ENCODE data around the gene BBOX1.
A peak's percentile ranks its signal among the peaks of the same experiment; 100 is the strongest.
"Not testable (repeated sequence)": the region's sequence is repeated elsewhere in the genome, so short reads cannot be mapped to it uniquely, and the experiment has no call there.

BBOX1 gene

GRCh38 chr11:27112946-27113345 is 72.3 kb downstream of the BBOX1 start:
- in situ Hi-C loops (cut with MboI; ENCODE audit: low pct_unique_long_range_greater_than_20kb, low sequenced_read_pairs) = no loop called here

GRCh38 chr11:27115051-27115650 is 74.5 kb downstream of the BBOX1 start:
- in situ Hi-C loops (cut with MboI; ENCODE audit: low pct_unique_long_range_greater_than_20kb, low sequenced_read_pairs) = no loop called here
- no peak for DNase-seq

More at GRCh38 chr11:27112946-27113345, 72.3 kb downstream of the BBOX1 start:
- DNase-seq = no peak

DNA sequence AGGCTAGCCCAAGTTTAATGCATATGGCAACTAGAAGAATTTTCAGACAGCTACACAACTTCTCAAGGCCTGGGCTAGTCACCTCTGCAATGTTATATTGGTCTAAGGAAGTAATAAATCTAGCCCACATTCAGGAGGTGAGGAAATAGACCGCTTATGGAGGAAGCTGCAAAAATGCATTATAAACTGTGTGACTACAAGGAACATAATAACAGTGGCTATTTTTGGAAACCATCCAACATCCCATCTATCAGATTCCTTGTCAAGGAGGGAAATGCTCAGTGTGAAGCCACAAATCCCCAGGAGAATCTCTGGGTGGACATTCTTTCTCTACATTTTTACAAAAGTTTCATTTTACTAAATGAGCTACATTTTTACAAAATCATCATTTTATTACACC is 76.1 kb downstream of the BBOX1 start:
- no peak for DNase-seq
- in situ Hi-C loops (cut with MboI; ENCODE audit: low pct_unique_long_range_greater_than_20kb, low sequenced_read_pairs) = no loop called here

DNA sequence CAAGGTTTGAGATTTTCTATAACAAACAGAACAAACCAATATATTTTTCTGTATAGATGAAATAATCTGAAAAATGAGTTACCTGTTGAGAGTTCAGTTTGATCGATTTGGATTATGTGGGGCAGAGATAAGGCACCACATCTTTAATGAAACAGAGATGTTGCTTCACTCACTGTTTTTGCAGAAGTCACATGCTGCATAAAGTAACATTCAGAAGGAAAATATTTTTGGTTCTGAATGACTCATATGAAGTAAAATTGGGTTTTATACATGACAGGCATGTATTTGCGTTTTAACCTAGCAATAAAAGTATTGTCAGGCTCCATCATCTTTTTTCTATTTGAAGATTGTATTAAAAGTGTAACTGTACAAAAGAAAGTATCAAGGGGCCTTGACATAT is 77.8 kb downstream of the BBOX1 start:
- DNase-seq = no peak

DNA sequence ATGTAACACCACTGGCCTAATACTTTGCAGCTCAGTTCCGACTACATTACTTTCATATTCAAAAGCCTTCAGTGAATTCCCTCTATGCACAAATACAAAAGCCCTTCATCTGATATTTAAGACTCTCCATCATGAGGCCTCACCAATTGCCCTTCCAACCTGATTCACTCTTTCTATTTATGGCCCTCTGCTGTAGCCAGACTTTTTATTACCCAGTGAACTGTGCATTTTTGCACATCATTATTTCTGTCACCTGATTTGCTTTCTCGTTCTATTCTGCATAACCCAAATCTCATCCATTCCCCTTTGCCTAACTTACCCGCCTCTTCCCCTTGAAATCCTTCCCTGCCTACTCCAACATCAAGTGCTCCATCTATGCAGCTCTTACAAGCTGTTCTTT is 78.3 kb downstream of the BBOX1 start:
- DNase-seq = no peak
- in situ Hi-C loops (cut with MboI; ENCODE audit: low pct_unique_long_range_greater_than_20kb, low sequenced_read_pairs) = no loop called here

More for the DNA sequence above, 77.8 kb downstream of the BBOX1 start:
- in situ Hi-C loops (cut with MboI; ENCODE audit: low pct_unique_long_range_greater_than_20kb, low sequenced_read_pairs) = no loop called here

DNA sequence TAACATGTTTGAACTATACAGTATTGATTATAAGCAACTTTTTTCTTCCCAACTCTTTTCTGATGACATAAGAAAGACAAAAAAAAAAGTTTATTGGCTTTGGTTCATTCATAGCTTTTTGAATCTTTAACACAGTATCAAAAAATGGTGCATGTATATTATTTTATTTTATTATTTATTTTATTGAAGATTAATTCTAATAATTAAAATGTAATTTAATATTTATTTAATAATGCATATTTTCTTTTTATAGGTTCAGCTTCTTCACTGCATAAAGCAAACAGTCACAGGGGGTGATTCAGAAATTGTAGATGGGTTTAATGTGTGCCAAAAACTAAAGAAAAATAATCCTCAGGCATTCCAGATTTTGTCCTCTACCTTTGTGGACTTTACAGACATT is 78.8 kb downstream of the BBOX1 start:
- in situ Hi-C loops (cut with MboI; ENCODE audit: low pct_unique_long_range_greater_than_20kb, low sequenced_read_pairs) = no loop called here
- DNase-seq = no peak

- in situ Hi-C loops (cut with MboI; ENCODE audit: low pct_unique_long_range_greater_than_20kb, low sequenced_read_pairs) = no loop called here
Measured at GRCh38 chr11:27120211-27120610, 79.6 kb downstream of the BBOX1 start.

DNA sequence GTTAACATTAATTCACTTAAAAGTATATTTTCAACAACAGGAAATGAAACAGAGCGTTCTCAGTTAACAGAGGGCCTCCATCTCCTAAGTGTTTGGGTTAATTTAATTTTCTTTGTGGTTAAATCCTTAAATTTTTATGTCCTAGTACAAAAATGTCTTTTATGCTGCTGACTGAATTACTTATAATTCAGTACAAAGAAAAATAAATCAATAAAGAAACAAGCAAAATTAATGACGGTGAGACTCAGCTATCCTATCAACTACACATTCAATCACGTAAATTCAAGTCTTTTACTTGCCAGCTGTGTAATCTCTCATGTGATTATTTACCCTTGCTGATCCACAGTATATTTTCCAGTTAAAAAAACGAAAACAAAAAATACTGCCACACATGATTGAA is 81.4 kb downstream of the BBOX1 start:
- in situ Hi-C loops (cut with MboI; ENCODE audit: low pct_unique_long_range_greater_than_20kb, low sequenced_read_pairs) = no loop called here
- no peak for DNase-seq

More at GRCh38 chr11:27120211-27120610, 79.6 kb downstream of the BBOX1 start:
- no peak for DNase-seq

DNA sequence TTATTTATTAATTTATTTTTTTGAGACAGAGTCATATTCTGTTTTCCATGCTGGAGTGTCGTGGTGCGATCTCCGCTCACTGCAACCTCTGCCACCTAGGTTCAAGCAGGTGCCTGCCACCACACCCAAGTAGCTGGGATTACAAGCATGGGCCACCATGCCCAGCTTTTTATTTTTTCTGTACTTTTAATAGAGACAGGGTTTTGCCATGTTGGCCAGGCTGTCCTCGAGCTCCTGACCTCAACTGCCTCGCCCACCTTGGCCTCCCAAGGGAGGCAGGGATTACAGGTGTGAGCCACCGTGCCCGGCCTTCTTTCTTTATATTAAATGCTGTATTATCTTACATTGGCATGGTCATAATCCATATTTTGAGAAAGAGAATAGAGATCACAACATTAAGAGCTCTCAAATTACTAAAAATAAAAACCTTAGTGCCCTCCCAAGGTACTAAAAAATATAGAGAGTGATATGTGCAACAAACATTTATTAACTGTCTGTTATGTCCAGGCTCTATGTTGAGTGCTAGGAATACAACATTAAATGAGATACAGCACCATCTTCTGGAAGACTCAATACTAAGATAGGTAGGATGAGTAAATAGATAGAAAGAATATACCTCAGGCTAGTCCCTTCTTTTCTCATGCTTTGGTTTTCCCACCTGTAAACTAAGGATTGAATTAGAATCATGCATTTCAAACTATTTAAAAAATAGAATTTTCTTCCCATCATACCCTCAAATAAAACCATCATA is 84.1 kb downstream of the BBOX1 start:
- in situ Hi-C loops (cut with MboI; ENCODE audit: low pct_unique_long_range_greater_than_20kb, low sequenced_read_pairs) = no loop called here
- DNase-seq = no peak

DNA sequence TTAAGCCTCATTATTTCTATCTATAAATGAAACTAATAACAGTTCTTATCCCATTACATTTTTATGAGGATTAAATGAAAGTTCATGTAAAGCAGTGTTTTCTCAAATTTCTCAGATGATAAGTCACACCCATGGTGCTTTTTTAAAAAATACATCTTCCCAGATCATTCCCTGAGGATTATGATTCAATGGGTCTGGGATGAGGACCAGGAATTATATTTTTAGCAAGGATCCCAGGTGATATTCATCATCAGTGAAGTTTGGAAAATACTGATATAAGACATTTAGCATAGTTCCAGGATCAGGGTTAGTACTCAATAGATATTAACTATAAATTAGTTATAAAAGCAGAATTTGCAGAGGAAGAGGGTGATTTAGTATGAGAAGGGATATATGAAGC is 89.1 kb downstream of the BBOX1 start:
- no peak for DNase-seq
- in situ Hi-C loops (cut with MboI; ENCODE audit: low pct_unique_long_range_greater_than_20kb, low sequenced_read_pairs) = no loop called here

GRCh38 chr11:27130806-27131205 is 90.2 kb downstream of the BBOX1 start:
- in situ Hi-C loops (cut with MboI; ENCODE audit: low pct_unique_long_range_greater_than_20kb, low sequenced_read_pairs) = no loop called here
- DNase-seq = no peak

- DNase-seq; in situ Hi-C loops (cut with MboI; ENCODE audit: low pct_unique_long_range_greater_than_20kb, low sequenced_read_pairs): not testable (repeated sequence)
Measured at GRCh38 chr11:27135924-27136329, 95.3 kb downstream of the BBOX1 start.

GRCh38 chr11:27138716-27139115 is 98.1 kb downstream of the BBOX1 start:
- in situ Hi-C loops (cut with MboI; ENCODE audit: low pct_unique_long_range_greater_than_20kb, low sequenced_read_pairs) = no loop called here
- no peak for DNase-seq

DNA sequence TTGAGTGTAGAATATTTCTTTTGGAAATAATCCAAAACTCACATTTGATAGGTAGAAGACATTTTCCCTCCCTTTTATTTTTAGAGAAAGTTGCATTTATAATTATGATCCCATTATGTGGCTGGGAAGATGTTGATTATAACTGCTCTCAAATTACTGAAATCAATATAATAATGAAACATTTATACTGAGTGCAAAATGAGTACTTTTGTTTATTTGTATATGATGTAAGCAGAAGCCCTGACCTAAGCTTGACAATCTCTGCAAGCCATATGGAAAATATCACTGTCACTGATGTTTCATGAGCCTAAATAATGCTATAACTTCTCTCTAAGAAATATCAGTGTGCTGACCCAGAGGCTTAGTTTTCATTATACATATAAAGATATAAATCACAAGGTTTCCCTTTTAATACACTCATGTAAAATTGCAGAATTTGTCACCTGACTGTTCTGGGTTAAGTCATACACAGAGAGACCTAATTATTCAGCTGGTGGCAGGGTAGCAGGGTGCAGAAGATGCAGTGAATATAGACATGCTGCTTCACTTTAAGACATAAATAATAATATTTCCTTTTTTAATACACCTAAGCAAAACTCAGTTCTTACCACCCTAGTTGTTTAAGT is 99.2 kb downstream of the BBOX1 start:
- in situ Hi-C loops (cut with MboI; ENCODE audit: low pct_unique_long_range_greater_than_20kb, low sequenced_read_pairs) = no loop called here
- no peak for DNase-seq

DNA sequence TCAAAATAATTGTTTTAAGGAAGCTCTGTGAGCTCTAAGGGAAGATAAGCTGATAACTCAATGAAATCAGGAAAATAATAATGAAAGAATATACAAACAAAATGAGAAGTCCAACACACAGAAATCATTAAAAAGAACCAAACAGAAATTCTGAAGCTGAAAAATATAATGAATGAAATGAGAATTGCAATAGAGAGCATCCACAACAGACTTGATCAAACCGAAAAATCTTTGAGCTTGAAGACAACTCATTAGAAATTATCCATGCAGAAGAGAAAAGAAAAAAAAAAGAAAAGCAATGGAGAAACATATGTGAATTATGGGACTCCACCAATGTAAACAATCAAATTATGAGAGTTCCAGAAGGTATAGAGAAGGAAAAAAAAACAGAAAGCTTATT is 101.0 kb downstream of the BBOX1 start:
- in situ Hi-C loops (cut with MboI; ENCODE audit: low pct_unique_long_range_greater_than_20kb, low sequenced_read_pairs) = no loop called here
- no peak for DNase-seq

DNA sequence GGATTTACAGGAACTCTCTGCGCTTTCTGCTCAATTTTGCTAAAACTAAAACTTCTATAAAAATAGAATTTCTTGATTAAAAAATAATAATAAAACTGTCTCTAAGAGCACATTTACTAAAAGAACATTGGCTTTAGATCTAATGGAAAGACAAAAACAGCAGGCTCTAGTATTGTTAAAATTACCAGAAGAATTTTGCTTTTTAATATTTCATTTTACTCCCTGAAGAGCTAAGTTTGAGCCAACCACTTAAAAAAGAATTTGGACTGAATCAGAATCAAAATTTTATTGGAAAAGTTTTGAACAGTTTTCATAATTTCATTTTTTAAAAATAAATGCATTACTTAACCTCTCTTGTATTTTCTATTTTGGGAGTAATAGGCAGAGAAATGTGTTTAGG is 107.3 kb downstream of the BBOX1 start:
- no peak for DNase-seq
- in situ Hi-C loops (cut with MboI; ENCODE audit: low pct_unique_long_range_greater_than_20kb, low sequenced_read_pairs) = no loop called here

DNA sequence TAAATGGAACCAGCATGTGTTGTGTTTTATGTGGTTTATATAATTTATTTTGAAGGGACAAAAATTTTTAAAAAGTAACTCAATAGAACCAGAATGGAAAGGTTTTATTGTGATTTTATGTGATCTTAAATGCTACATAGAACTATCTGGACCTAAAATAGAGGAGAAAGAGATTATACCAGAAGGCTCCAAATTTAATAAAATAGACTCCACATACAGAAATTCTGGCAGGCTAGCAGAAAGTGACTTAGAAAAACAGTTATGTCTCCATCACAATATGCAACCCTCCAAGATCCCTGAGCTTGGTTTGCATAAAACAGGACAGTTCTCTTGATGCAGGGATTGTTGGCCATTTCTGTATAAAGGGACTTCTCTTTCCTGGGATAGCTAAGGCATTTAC is 107.9 kb downstream of the BBOX1 start:
- no peak for DNase-seq
- in situ Hi-C loops (cut with MboI; ENCODE audit: low pct_unique_long_range_greater_than_20kb, low sequenced_read_pairs) = no loop called here

DNA sequence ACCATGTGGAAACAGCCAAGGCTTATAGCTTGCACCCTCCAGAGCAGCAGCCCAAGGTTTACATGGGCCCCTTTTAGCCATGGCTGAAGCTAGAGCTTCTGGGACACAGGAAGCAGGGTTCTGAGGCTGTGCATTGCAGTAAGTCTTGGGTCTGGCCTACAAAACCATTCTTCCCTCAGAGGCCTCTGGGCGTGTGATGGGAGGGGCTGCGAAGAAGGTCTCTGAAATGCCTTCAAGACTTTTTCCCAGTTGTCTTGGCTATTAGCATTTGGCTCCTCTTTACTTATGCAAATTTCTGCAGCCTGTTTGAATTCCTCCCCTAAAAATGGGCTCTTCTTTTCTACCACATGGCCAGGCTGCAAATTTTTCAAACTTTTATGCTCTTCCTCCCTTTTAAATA is 109.5 kb downstream of the BBOX1 start:
- DNase-seq = no peak
- in situ Hi-C loops (cut with MboI; ENCODE audit: low pct_unique_long_range_greater_than_20kb, low sequenced_read_pairs) = no loop called here

DNA sequence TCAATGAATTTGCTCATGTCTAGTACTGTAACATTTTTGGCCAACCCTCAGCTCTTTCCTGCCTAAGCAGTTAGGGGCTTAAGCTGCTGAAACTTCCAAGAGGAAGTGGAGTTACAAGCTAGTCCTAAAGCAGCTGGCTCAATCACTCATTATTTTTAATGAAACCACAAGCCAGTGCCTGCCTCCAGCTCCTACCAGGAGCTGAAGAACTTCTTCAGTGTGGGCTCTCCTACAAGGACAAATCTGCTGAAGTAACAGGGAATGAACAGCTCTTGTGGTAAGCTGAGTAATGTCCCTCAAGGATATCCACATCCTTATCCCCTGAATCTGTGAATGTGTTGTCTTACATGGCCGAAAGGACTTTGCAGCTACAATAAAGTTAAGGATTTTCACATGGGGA is 112.5 kb downstream of the BBOX1 start:
- no peak for DNase-seq

GRCh38 chr11:27158456-27159334 is 118.1 kb downstream of the BBOX1 start:
- in situ Hi-C loops (cut with MboI; ENCODE audit: low pct_unique_long_range_greater_than_20kb, low sequenced_read_pairs) = no loop called here
- peak; percentile 60 for DNase-seq

More for the DNA sequence above, 112.5 kb downstream of the BBOX1 start:
- in situ Hi-C loops (cut with MboI; ENCODE audit: low pct_unique_long_range_greater_than_20kb, low sequenced_read_pairs) = no loop called here

Data from KBM-7 (cell line).